Heart right ventricle (tissue), 16 donors: Measurements from ENCODE around the gene QRFP. TPM values are rescaled to one million over a fixed set of nuclear protein-coding genes. Genes with fewer than 3 reads are reported as not detected.

Source experiments
- ATAC-seq, 8 donors: fragments of 200-7000 bp; cut with Tn5 transposase; one replicate each; pipeline ENCODE4 v1.9.1; 2020; ENCODE audit warnings: mild to moderate bottlenecking in 8 of 8, moderate library complexity in 8 of 8, moderate number of reproducible peaks in 1 of 8
- DNase-seq, 2 donors: peaks; one replicate each; pipeline ENCODE4 v3.0.0-alpha.2; 2020
- H3K27ac ChIP-seq, 10 donors: fragments of 200-600 bp; sonication (generic) in 2 of 10; one replicate each; pipeline versions ENCODE4 v1.5.0 to v1.8.0; 2020 to 2022; ENCODE audit warnings: mild to moderate bottlenecking in 3 of 10
- H3K27me3 ChIP-seq, 7 donors: fragments of 200-600 bp; one replicate each; pipeline ENCODE4 v1.8.0; 2021 to 2022; ENCODE audit warnings: mild to moderate bottlenecking in 2 of 7
- H3K36me3 ChIP-seq, 9 donors: fragments of 200-600 bp; sonication (generic) in 1 of 9; one replicate each; pipeline versions ENCODE4 v1.5.0 to v1.8.0; 2020 to 2022; ENCODE audit warnings: mild to moderate bottlenecking in 2 of 9
- H3K4me1 ChIP-seq, 9 donors: fragments of 200-600 bp; sonication (generic) in 1 of 9; one replicate each; pipeline versions ENCODE4 v1.5.0 to v1.8.0; 2020 to 2022; ENCODE audit warnings: mild to moderate bottlenecking in 4 of 9
- H3K4me3 ChIP-seq, 10 donors: fragments of 200-600 bp; sonication (generic) in 2 of 10; one replicate each; pipeline versions ENCODE4 v1.5.0 to v1.8.0; 2020 to 2022; ENCODE audit warnings: mild to moderate bottlenecking in 7 of 10, moderate library complexity in 2 of 10
- H3K9me3 ChIP-seq, 11 donors: fragments of 200-600 bp in 10 of 11; sonication (generic) in 2 of 11; one replicate each; pipeline versions ENCODE4 v1.5.0 to v1.8.0; 2013 to 2022; ENCODE audit warnings: mild to moderate bottlenecking in 2 of 11, control low read depth in 1 of 11, moderate library complexity in 1 of 11
- CTCF ChIP-seq, 9 donors: fragments of 200-600 bp; sonication (generic) in 2 of 9; IDR thresholded peaks; one replicate each; pipeline versions ENCODE4 v1.5.0 to v1.8.0; 2021 to 2022; ENCODE audit warnings: antibody characterized with exemption in 9 of 9, mild to moderate bottlenecking in 5 of 9, moderate library complexity in 1 of 9
- WGBS, 2 donors: extraction: QIAGEN DNeasy Blood & Tissue Kit; methylation state at CpG; one replicate each; pipeline ENCODE4 v1.1.7; 2013; ENCODE audit warnings: inconsistent platforms in 1 of 2; 5-methylcytosine and 5-hydroxymethylcytosine counted together
- intact Hi-C, 10 donors: fragments of 100-400 bp; cut with DNase I; formaldehyde crosslinking; loops; one replicate each; pipeline versions ENCODE4 v1.11.1 to v1.14.2; 2022
- polyA plus RNA-seq, 2 donors: library from polyadenylated mRNA; stranded (reverse); fragments of 200-250 nt; gene quantifications; one replicate each; pipeline ENCODE4 v1.2.3, GENCODE V29; 2013
- total RNA-seq, 10 donors: library from RNA; stranded (reverse); fragmentation: NEBNext Ultra II Directional in 3 of 10; extraction: Animal tissue kit (Norgen Biotek cat#: 25700) in 3 of 10; gene quantifications; one replicate each; pipeline versions ENCODE4 v1.2.1 to v1.2.4, GENCODE V29; 2021 to 2023
- donor health status: Arrhythmogenic right ventricular cardiomyopathy.
- donor health status: ischemic (EF 13 %, LVEDD 7.1; RV severe dilation, severe dysfunction).
- donor health status: healthy with polysubstance abuse.
- donor health status: DM: no; HTN: yes; CAD: no.
- donor health status: DM: no; HTN: no; CAD: no.
- donor health status: ischemic (EF 25% LVEDD 6.9; RV normal size, moderate dysfunction).
- donor health status: ischemic (EF 25% LVEDD 5.7; RV mildly dilated, moderate dysfunction).
- donor health status: healthy.
- donor health status: DM: yes; HTN: yes; CAD: no.
- donor health status: Ischemic cardiomyopathy.
- donor health status: ischemic (EF 35%, LVEDD 5.7; RV mildly dilated, moderate dysfunction).
- donor health status: nonischemic (EF 11% LVEDD 7.7; RV severe dilation, severe dysfunction).
- donor health status: DM: yes; HTN: yes; CAD: no.
- donor health status: PGD.
- donor health status: ischemic (EF 29% LVEDD 5.4; RV normal size, mild dysfunction).
- donor health status: nonischemic (EF 23%, LVEDD 6.1; RV moderate dilation, normal function).

The QRFP gene
- total and polyA plus RNA-seq, 12 donors: 0.06 TPM; not detected in 11

DNA sequence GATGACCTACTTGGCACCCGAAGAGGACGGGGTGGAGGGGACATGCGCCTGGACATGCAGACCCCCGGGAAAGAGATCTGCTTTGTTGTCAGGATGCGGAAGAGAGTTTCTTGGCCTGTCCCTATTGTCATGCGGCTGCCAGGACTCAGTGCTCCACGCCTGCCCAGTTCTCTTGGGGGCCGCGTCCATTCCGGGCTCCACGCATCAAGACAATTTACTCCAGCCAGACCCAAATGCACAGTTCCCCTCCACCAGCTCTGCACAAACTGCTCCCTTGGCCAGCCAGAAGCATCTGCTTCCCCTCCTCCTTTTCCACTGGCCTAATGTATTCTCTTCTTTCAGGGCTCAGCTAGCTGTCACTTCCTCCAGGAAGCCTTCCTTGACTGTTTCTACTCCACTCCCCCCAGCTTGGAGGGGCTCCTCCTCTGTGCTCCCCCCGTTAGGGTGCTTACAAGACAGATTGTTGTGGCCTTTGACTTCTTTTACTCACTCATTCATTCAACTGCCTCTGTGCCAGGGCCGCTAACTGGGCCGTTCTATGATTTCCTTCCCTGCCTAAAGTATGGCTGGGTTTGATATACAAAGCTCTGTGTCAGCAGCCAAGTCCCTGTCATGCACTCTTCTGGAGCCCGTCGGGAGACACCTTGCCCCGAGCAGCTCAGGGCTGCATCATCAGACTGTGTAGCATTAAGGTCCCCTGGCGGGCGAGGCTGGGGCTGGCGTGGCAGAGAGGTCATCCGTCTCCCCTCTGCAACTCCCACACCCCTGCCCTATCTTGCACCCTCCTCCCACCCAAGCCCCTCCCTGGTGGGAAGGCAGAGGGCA lies 35.9 kb upstream of the QRFP start:
- Histone ChIP-seq H3K27me3 (peaks cover 12 to 68% (median 51%) of the 10 kb centered on the region in 7 donors), H3K27ac (peak overlapping the region; percentile 43 to 83 (median 76)), H3K9me3 (no peaks in the 10 kb centered on the region), H3K36me3 (no peaks in the 10 kb centered on the region), H3K4me1 (peaks cover 0 to 47% (median 14%) of the 10 kb centered on the region in 9 donors), H3K4me3 (peak overlapping the region in 3 of 10 donors; percentile 12 to 19 (median 15))
- DNase-seq (peak; percentile 74 to 79), ATAC-seq (peak; percentile 90 to 97 (median 91))
- 31 to 34% methylated on average over 21 of the region's 21 CpGs for WGBS, 2 donors
- peak in 8 of 9 donors; percentile 24 to 61 (median 38) for TF ChIP-seq CTCF (IDR thresholded peaks at IDR 0.05)
- intact Hi-C loops: loop anchor here in 8 of 10 donors (1.0 to 10.0 kb wide), 5 partner anchors 60 to 168 kb away; no protein-coding TSS in a partner anchor

DNA sequence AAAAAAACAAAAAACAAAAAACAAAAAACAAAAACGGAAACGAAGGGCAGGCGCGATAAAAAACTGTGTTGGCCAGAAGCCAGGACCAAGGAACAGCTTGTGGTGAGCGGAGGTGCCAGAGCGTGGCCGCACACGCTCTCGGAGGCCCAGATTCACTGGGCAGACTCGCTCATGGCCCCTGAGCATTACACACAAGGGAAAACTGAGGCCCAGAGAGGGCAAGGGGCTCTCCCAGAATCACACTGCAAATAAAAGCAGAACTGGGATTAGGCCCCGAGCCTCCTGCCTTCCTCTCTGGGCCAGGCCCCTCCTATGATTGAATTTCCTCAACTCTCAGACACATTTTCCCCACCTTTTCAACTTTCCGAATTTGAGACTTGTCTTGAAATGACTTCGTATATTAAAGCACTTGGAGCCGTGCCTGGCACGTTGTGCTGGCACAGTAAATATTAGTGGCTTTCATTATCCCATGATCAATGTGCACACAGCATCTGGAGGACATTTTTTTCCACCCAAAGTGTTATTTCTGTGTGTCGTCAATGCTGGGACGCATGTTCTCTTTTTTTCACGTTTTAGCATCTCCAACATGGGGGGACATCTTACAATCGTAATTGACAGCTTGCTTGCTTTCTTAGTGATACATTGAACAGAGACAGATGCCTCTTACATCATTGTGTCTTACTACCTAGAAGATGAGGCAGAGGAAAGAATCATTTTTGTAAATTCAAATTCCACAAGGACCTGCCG lies 35.1 kb upstream of the QRFP start:
- Histone ChIP-seq H3K27me3 (peaks cover 6 to 60% (median 43%) of the 10 kb centered on the region in 7 donors), H3K36me3 (no peaks in the 10 kb centered on the region), H3K27ac (peak overlapping the region in 5 of 10 donors; percentile 40 to 83 (median 53)), H3K9me3 (no peaks in the 10 kb centered on the region), H3K4me3 (no peak overlapping the region), H3K4me1 (peaks cover 0 to 47% (median 14%) of the 10 kb centered on the region in 9 donors)
- DNase-seq: no peak
- ATAC-seq: no peak
- TF ChIP-seq CTCF (IDR thresholded peaks at IDR 0.05): no peak
- WGBS, 2 donors: 66 to 70% methylated on average over 20 of the region's 20 CpGs
- intact Hi-C loops: loop anchor here in 8 of 10 donors (1.0 to 10.0 kb wide), 5 partner anchors 59 to 167 kb away; no protein-coding TSS in a partner anchor

- H3K36me3 ChIP-seq: no peaks in the 10 kb centered on the region
- peaks cover 0 to 42% (median 14%) of the 10 kb centered on the region in 9 donors for H3K4me1 ChIP-seq
- ATAC-seq: no peak
- TF ChIP-seq CTCF (IDR thresholded peaks at IDR 0.05): no peak
- DNase-seq: no peak
- no peak overlapping the region for H3K4me3 ChIP-seq
- intact Hi-C loops: loop anchor here in 3 of 10 donors (5.0 to 10.0 kb wide), 2 partner anchors 59 to 166 kb away; no protein-coding TSS in a partner anchor
- H3K9me3 ChIP-seq: no peaks in the 10 kb centered on the region
- no peak overlapping the region for H3K27ac ChIP-seq
- WGBS, 2 donors: 93 to 94% methylated on average over 15 of the region's 15 CpGs
- H3K27me3 ChIP-seq: peaks cover 3 to 52% (median 36%) of the 10 kb centered on the region in 7 donors
These were observed 34.3 kb upstream of the QRFP start for GRCh38 chr9:130930804-130931349.
